Peyer's patch (tissue), 4 donors: ENCODE results near the gene ATRN. TPM values are rescaled to one million over a fixed set of nuclear protein-coding genes. Genes with fewer than 3 reads are reported as not detected.

Experiments
- DNase-seq, 3 donors: peaks; one replicate each; pipeline ENCODE4 v3.0.0-alpha.2; 2017 to 2019
- H3K27ac ChIP-seq, 4 donors: fragments of 200-600 bp; sonication (generic); one replicate each; pipeline ENCODE4 v1.5.1; 2016 to 2019
- H3K27me3 ChIP-seq, 2 donors: fragments of 200-600 bp; sonication (generic); one replicate each; pipeline ENCODE4 v1.5.1; 2019
- H3K36me3 ChIP-seq, 3 donors: fragments of 200-600 bp; sonication (generic); one replicate each; pipeline ENCODE4 v1.5.1; 2016 to 2019
- H3K4me1 ChIP-seq, 4 donors: fragments of 200-600 bp; sonication (generic); one replicate each; pipeline ENCODE4 v1.5.1; 2016 to 2019
- H3K4me3 ChIP-seq, 4 donors: fragments of 200-600 bp; sonication (generic); 1 replicate in 3 of 4; 2 replicates in 1 of 4; pipeline ENCODE4 v1.5.1; 2016 to 2019; ENCODE audit warnings: mild to moderate bottlenecking in 1 of 4
- H3K9me3 ChIP-seq, 4 donors: fragments of 200-600 bp; sonication (generic); one replicate each; pipeline ENCODE4 v1.5.1; 2016 to 2019; ENCODE audit warnings: mild to moderate bottlenecking in 1 of 4
- CTCF ChIP-seq, 6 experiments: fragments of 450-650 bp in 4 of 6; fragments of 200-600 bp in 2 of 6; sonication (generic) in 1 of 6; IDR thresholded peaks; one replicate each; pipeline ENCODE4 v1.5.1; 2017 to 2019; ENCODE audit warnings: antibody characterized with exemption in 6 of 6, mild to moderate bottlenecking in 3 of 6, moderate library complexity in 1 of 6
- POLR2A ChIP-seq, 2 donors: fragments of 450-650 bp; IDR thresholded peaks; one replicate each; pipeline ENCODE4 v1.5.1; 2017; ENCODE audit warnings: antibody characterized with exemption in 2 of 2, mild to moderate bottlenecking in 2 of 2, moderate library complexity in 2 of 2
- total RNA-seq, 4 donors: library from RNA; depleted of rRNA; stranded (reverse); fragments of >200 nt; gene quantifications; one replicate each; pipeline ENCODE4 v1.1.0, GENCODE V29; 2016

The ATRN gene
- total RNA-seq, 4 donors from 2014 or later, result 14.9 to 99.5 (median 54.9) TPM

DNA sequence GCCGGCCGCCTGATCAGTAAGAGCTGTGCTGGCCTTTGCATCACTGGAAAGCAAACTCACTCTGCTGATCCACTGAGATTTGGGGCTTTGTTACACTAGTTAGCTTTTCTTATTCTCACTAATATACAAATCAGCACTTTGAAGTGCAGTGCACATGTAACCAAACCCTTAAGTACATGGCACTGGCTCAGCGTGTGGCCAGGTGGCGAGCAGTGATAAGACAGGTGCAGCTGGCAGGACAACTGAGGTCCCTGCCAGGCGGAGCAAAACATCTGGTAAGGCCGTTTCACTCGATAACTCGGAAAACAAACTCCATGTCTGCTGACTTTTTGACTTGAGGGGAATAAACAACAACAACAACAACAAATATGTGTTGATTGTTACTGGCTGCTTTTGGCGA, 181.4 kb downstream of the ATRN start:
- TF ChIP-seq CTCF (IDR thresholded peaks at IDR 0.05), result no peak
- H3K9me3 ChIP-seq, result no peaks in the 10 kb centered on the region
- H3K36me3 ChIP-seq, result peaks cover 0 to 21% (median 0%) of the 10 kb centered on the region in 3 donors
- no peaks in the 10 kb centered on the region for H3K27me3 ChIP-seq
- no peak overlapping the region for H3K4me3 ChIP-seq
- H3K4me1 ChIP-seq, result no peaks in the 10 kb centered on the region
- DNase-seq, result peak in 1 of 3 donors; percentile 21
- no peak overlapping the region for H3K27ac ChIP-seq

DNA sequence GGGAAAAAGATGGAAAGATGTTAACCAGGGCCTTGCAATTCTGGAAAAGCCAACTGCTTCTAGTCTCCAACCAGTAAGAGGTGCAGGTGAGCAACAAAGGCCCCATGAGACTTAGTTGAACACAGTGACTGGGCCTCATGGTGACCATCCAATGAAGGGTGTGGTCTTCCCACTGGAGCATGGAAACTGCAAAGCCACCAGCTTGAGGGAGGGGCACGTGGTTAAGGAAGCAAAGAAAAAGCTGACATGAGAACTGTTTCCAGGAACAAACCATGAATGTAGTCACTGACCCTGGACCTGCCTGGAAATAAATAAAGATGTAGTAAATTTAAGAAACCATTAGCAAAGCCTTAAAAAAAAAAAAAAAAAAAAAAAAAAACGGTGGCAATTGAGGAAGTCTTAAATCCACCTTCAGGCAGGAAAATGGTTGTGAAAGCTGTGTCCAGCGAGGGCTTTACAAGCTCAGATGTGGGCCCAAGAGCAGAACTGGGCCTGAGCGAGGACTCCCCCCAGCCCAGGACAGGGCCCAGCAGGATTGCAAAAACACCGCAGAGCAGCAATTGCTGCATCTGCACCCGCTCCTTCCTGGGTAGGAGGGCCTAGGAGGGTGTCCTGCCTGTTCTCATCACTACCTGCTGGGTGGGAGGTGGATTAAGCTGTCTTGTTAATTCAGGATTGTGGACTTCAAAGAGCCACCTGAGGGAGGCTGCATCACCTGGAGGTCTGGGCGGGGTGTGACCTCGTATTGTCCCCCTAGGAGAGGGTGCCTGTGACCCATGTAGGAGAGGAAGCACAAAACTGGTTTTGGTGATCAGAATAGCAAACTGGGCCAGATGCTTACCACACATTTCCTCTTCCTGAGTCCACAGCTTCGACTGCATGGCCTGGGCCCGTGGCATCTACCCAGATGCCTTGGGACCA, 182.1 kb downstream of the ATRN start:
- TF ChIP-seq CTCF (IDR thresholded peaks at IDR 0.05), result no peak
- no peak for TF ChIP-seq POLR2A (IDR thresholded peaks at IDR 0.05)
- Histone ChIP-seq H3K36me3 (peaks cover 0 to 15% (median 0%) of the 10 kb centered on the region in 3 donors), H3K9me3 (no peaks in the 10 kb centered on the region), H3K27ac (no peak overlapping the region), H3K4me3 (no peak overlapping the region), H3K27me3 (no peaks in the 10 kb centered on the region), H3K4me1 (no peaks in the 10 kb centered on the region)
- DNase-seq, result peak in 1 of 3 donors; percentile 25

- Histone ChIP-seq H3K36me3 (peaks cover 0 to 8% (median 0%) of the 10 kb centered on the region in 3 donors), H3K27ac (no peak overlapping the region), H3K27me3 (no peaks in the 10 kb centered on the region), H3K4me3 (no peak overlapping the region), H3K4me1 (no peaks in the 10 kb centered on the region), H3K9me3 (no peaks in the 10 kb centered on the region)
- TF ChIP-seq POLR2A (IDR thresholded peaks at IDR 0.05) (no peak), CTCF (IDR thresholded peaks at IDR 0.05) (no peak)
- no peak for DNase-seq
These were observed 183.1 kb downstream of the ATRN start for GRCh38 chr20:3653921-3654320.

DNA sequence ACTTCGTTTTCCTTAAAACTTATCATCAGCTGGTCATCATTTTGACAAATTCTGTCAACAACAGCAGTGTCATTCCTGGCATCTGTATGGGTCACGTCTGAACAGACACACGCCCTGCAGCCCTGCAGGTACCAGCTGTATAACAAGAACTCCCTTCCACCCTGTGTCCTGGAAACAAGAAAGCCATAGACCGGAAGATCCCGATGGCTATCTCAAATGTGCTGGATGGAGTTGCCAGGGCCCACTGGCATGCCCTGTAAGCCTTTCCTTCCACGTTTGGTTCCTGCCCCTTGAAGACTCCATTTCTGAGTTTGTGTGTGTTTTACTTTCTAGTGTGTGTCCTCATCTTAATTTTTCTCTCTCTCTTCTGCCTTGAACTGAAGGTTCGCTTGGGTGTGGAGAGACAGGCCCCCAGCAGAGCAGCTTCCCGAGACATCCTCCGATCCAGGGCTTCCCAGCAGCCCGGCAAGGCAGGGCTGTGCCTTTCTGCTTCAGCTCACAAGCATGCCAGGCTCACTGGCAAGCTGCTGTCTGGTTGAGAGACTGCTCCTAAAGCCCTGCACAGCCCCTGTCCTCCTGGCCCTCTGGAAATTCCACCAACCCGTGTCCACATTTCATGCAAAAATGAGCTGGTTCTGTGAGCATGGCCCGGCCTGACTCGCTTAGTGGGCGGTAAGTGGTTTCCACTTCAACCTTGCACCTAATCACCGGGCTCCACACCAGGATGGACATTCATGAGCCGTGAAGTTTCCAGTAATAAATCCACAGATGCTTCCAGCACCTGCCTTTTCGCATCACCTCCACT, 183.7 kb downstream of the ATRN start:
- H3K27ac ChIP-seq, result no peak overlapping the region
- no peaks in the 10 kb centered on the region for H3K4me1 ChIP-seq
- TF ChIP-seq POLR2A (IDR thresholded peaks at IDR 0.05), result no peak

DNA sequence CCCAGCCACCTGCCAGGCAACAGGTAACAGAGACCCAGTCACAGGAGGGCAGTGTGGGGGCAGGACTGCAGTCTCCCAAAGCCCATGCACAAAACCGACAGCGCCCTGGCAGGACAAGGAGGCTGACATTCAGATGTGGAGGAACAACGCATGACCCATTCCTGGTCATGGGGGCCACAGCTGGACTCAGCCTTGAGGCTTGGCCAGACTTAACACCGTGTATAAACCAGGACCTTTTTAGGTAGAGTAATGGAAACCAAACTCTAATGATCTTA, 184.2 kb downstream of the ATRN start:
- TF ChIP-seq CTCF (IDR thresholded peaks at IDR 0.05) (no peak), POLR2A (IDR thresholded peaks at IDR 0.05) (no peak)
- Histone ChIP-seq H3K9me3 (no peaks in the 10 kb centered on the region), H3K4me3 (no peak overlapping the region), H3K4me1 (no peaks in the 10 kb centered on the region), H3K36me3 (no peaks in the 10 kb centered on the region), H3K27me3 (peaks cover 0 to 2% of the 10 kb centered on the region in 2 donors), H3K27ac (no peak overlapping the region)
- DNase-seq, result peak in 1 of 3 donors; percentile 33

More for the DNA sequence above, 183.7 kb downstream of the ATRN start:
- no peak overlapping the region for H3K4me3 ChIP-seq
- peak in 1 of 3 donors; percentile 38 for DNase-seq
- H3K36me3 ChIP-seq, result peaks cover 0 to 5% (median 0%) of the 10 kb centered on the region in 3 donors
- no peaks in the 10 kb centered on the region for H3K27me3 ChIP-seq
- no peaks in the 10 kb centered on the region for H3K9me3 ChIP-seq
